A673 (cell line): ENCODE measurements around the gene CDK2. TPM values are rescaled to one million over a fixed set of nuclear protein-coding genes. Genes with fewer than 3 reads are reported as not detected.

Source experiments
- BruUV-seq: library from RNA; stranded (reverse); fragments of 400-500 nt; replicated peaks from 2 replicates; lab custom pipeline; 2021; lab: Mats Ljungman, UMichigan
- CTCF ChIA-PET: fragments of 300-600 bp; sonication (Branson Sonifier 250); formaldehyde crosslinking; loops from one replicate; lab custom pipeline; 2022; ENCODE audit warnings: antibody characterized with exemption; lab: Charles Lee
- POLR2A ChIA-PET: fragments of 300-600 bp; sonication (Branson Sonifier 250); formaldehyde crosslinking; loops from one replicate; lab custom pipeline; 2022; ENCODE audit warnings: antibody characterized with exemption; ENCODE audit not compliant: low non-redundant PET; lab: Charles Lee
- DNase-seq: peaks from one replicate; pipeline ENCODE4 v3.0.0-alpha.2; 2015; ENCODE audit warnings: low spot score
- H3K27ac ChIP-seq: fragments of 200-600 bp; sonication (generic); 2 replicates; pipeline ENCODE4 v1.5.1; 2016; ENCODE audit warnings: mixed run types, low read depth, mild to moderate bottlenecking, mixed read lengths, antibody characterized with exemption, low read length; ENCODE audit not compliant: poor library complexity, severe bottlenecking
- H3K27me3 ChIP-seq: fragments of 200-600 bp; sonication (generic); replicated peaks from 2 replicates; pipeline ENCODE4 v1.6.1; 2017; ENCODE audit warnings: mixed run types, low read depth, mild to moderate bottlenecking, mixed read lengths, antibody characterized with exemption, low read length; ENCODE audit not compliant: insufficient read depth, poor library complexity
- H3K36me3 ChIP-seq: fragments of 200-600 bp; sonication (generic); 2 replicates; pipeline ENCODE4 v1.6.1; 2016; ENCODE audit warnings: mixed run types, mild to moderate bottlenecking, mixed read lengths, antibody characterized with exemption, low read length; ENCODE audit not compliant: insufficient read depth, poor library complexity, severe bottlenecking
- H3K4me1 ChIP-seq: fragments of 200-600 bp; sonication (generic); 2 replicates; pipeline ENCODE4 v1.6.1; 2017; ENCODE audit warnings: mixed run types, mild to moderate bottlenecking, mixed read lengths, antibody characterized with exemption, low read length; ENCODE audit not compliant: insufficient read depth, poor library complexity, severe bottlenecking
- H3K4me3 ChIP-seq: fragments of 200-600 bp; sonication (generic); 2 replicates; pipeline ENCODE4 v1.5.1; 2016; ENCODE audit warnings: low read depth, mixed run types, mild to moderate bottlenecking, mixed read lengths, low read length; ENCODE audit not compliant: poor library complexity, severe bottlenecking
- H3K9me3 ChIP-seq: fragments of 200-600 bp; sonication (generic); 2 replicates; pipeline ENCODE4 v1.6.1; 2016; ENCODE audit warnings: mixed run types, low read depth, mild to moderate bottlenecking, mixed read lengths, antibody characterized with exemption, low read length; ENCODE audit not compliant: poor library complexity, severe bottlenecking
- EZH2 ChIP-seq: fragments of 200-600 bp; sonication (generic); IDR thresholded peaks from 2 replicates; pipeline ENCODE4 v1.6.1; 2017; ENCODE audit warnings: borderline replicate concordance, low read depth, mild to moderate bottlenecking, mixed read lengths, antibody characterized with exemption, low read length; ENCODE audit not compliant: poor library complexity, severe bottlenecking
- intact Hi-C: fragments of 100-400 bp; cut with micrococcal nuclease; formaldehyde crosslinking; loops from one replicate; pipeline ENCODE4 v1.10.0; 2022; ENCODE audit not compliant: unreplicated experiment
- total RNA-seq: library from RNA; stranded (reverse); gene quantifications from 2 replicates; pipeline ENCODE4 v1.2.3, GENCODE V29; 2021
- TF ChIP-seq, protein P1 (sequence below): fragments of 300-800, 200-600 bp; sonication (generic); conservative IDR thresholded peaks from 2 replicates; pipeline ENCODE4 v1.5.1; 2017; ENCODE audit warnings: low read depth, mild to moderate bottlenecking, antibody characterized with exemption, low read length, moderate library complexity, mixed read lengths

The CDK2 gene
- total RNA-seq, 1 experiment from 2014 or later: 103 TPM

DNA sequence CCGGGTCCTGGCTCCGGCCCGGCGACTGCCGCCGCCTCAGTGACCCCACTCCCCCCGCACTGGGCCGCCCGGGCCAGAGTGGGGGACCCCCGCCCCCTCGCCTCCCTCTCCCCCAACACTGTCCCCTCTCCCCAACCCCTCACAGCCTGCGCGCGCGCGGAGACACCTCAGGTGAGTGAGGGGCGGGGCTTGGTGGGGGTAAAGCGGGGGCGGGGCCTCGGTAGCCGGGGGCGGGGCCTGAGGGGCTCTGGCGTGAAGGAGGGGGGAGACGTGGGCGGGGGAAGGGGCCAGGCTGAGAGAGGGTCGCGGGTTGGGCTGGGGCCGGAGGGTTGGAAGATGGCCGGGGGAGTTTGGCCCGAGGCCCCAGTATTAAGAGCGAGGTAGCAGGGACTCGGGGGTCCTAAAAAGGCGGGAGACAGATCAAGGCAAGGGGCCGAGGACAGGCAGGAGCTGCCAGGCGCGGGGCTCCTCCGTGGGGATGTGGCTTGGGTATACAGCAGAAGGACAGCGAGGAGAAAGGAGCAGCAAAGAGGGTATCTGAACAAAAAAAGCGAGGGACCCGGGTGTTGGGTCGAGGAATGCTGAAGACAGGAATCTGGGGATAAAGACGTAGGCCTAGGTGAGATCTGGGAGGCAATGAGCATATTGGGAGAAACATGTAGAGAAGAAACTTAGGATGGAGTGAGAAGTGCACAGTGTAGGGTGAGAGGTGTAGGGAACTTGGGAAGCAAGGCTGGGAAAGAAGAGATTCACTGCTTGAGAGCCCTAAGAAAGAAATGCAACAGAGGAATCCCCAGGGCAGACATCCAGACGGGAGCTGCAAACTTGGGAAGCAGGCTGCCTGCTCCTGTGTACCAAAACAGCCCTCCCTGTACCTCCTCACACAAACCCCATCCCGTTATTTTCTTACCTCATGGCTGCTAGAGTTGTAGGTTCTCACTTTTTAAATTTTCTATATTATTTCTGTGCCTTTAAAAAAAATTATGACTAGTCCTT, 41.2 kb downstream of the CDK2 start:
- ChIA-PET CTCF (no interaction called here), POLR2A (interaction anchor here (0.7 kb wide), 2 partner anchors 179 to 1666 kb away, joined by 4 to 5 read pairs; no protein-coding TSS in a partner anchor)
- TF ChIP-seq, protein P1, sequence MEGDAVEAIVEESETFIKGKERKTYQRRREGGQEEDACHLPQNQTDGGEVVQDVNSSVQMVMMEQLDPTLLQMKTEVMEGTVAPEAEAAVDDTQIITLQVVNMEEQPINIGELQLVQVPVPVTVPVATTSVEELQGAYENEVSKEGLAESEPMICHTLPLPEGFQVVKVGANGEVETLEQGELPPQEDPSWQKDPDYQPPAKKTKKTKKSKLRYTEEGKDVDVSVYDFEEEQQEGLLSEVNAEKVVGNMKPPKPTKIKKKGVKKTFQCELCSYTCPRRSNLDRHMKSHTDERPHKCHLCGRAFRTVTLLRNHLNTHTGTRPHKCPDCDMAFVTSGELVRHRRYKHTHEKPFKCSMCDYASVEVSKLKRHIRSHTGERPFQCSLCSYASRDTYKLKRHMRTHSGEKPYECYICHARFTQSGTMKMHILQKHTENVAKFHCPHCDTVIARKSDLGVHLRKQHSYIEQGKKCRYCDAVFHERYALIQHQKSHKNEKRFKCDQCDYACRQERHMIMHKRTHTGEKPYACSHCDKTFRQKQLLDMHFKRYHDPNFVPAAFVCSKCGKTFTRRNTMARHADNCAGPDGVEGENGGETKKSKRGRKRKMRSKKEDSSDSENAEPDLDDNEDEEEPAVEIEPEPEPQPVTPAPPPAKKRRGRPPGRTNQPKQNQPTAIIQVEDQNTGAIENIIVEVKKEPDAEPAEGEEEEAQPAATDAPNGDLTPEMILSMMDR: no peak
- Histone ChIP-seq H3K36me3 (no peaks in the 10 kb centered on the region), H3K4me1 (peaks cover 4% of the 10 kb centered on the region), H3K27me3 (no peaks in the 10 kb centered on the region), H3K9me3 (no peaks in the 10 kb centered on the region), H3K27ac (peak overlapping the region; percentile 79), H3K4me3 (peak overlapping the region; percentile 86)
- peak; percentile 55 for DNase-seq
- intact Hi-C loops: no loop called here
- BruUV-seq: no TSS peak

DNA sequence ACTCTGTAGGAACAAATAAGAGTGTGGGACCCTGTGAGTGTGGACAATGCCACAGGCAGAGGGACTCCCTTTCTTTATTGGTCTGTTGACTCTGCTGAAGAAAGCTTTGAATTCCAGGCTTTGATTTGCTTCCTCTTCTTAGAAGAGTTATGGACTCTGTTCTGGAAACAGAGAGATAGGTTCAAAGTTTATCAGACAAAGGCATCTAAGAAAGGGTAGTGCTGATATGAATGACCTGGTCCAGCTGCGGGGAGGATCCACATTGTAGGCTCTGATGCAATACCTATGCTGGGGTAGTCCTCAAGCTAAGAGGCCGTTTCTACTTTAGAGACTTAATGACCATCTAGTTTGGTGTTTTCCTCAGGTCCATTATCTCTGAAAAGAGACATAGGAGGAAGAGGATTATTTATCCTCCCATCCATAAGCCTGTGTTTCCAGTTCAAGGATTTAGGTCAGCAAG, 43.5 kb downstream of the CDK2 start:
- no peak for DNase-seq
- Histone ChIP-seq H3K27me3 (no peaks in the 10 kb centered on the region), H3K36me3 (no peaks in the 10 kb centered on the region), H3K4me3 (no peak overlapping the region), H3K4me1 (peaks cover 4% of the 10 kb centered on the region), H3K27ac (no peak overlapping the region), H3K9me3 (no peaks in the 10 kb centered on the region)
- POLR2A ChIA-PET: interaction anchor here (0.7 kb wide), 1 partner anchor 36 kb away, joined by 4 read pairs; no protein-coding TSS in a partner anchor
- TSS peak; percentile 36 for BruUV-seq
- CTCF ChIA-PET: interaction anchor here (0.9 kb wide), 1 partner anchor 14 kb away, joined by 5 read pairs; no protein-coding TSS in a partner anchor
- TF ChIP-seq EZH2: no peak
- TF ChIP-seq, protein P1: no peak
- intact Hi-C loops: loop anchor here (2.0 kb wide), 1 partner anchor 27 kb away; no protein-coding TSS in a partner anchor

DNA sequence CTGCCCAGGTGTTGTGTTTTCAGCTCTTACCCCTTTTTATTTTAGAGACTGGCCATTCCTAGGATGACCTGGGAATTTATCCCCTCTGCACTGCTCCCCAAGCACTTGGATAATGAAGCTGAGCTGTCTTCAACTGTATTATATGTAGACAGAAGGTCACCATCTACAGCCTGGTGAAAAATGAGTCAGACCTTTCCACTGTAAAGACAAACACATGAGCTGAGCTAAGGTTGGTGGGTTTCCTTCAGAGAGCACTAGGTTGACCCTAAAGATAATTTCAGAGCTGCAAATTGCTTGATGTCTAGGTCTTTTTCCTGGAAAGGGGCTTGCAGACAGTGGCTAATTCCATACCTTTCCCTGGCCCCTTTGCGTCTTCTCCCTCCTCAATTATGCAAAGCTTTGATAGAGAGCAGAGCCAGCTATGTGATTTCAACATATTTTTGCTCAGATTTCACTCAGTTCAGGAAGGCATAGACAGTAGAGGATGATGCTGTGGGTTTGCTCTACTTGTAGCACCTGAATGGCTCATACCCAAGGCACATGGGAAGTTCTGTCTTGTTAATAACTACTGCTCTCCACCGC, 45.0 kb downstream of the CDK2 start:
- no peaks in the 10 kb centered on the region for H3K27me3 ChIP-seq
- H3K27ac ChIP-seq: no peak overlapping the region
- CTCF ChIA-PET: interaction anchor here (0.9 kb wide), 1 partner anchor 69 kb away, joined by 4 read pairs; no protein-coding TSS in a partner anchor
- H3K36me3 ChIP-seq: no peaks in the 10 kb centered on the region
- no peak for TF ChIP-seq EZH2
- TF ChIP-seq, protein P1: no peak
- H3K4me3 ChIP-seq: no peak overlapping the region
- no peak for DNase-seq
- no peaks in the 10 kb centered on the region for H3K9me3 ChIP-seq
- POLR2A ChIA-PET: no interaction called here
- peaks cover 4% of the 10 kb centered on the region for H3K4me1 ChIP-seq
- intact Hi-C loops: loop anchor here (2.0 kb wide), 1 partner anchor 25 kb away; no protein-coding TSS in a partner anchor
- BruUV-seq: no TSS peak
